Measurements from ENCODE around the gene PRPF39.

PRPF39 gene

GRCh38 chr14:45150386-45150890, 66.5 kb downstream of the PRPF39 start:
- H3K27ac ChIP-seq, result no peak overlapping the region
- no peak for DNase-seq (ENCODE audit: low spot score)
- TF ChIP-seq CTCF (conservative IDR thresholded peaks at IDR 0.05; ENCODE audit: low read depth), result no peak
- POLR2A ChIA-PET (ENCODE audit: low non-redundant PET), result no interaction called here
- CTCF ChIA-PET, result no interaction called here

- POLR2A ChIA-PET (ENCODE audit: low non-redundant PET), result no interaction called here
- no peak for DNase-seq (ENCODE audit: low spot score)
- CTCF ChIA-PET, result no interaction called here
- H3K27ac ChIP-seq, result no peak overlapping the region
- TF ChIP-seq CTCF (conservative IDR thresholded peaks at IDR 0.05; ENCODE audit: low read depth), result no peak
Measured at GRCh38 chr14:45156067-45156466, 72.2 kb downstream of the PRPF39 start.
